ENCODE measurements around the gene LSAMP. TPM values are rescaled to one million over a fixed set of nuclear protein-coding genes. Genes with fewer than 3 reads are reported as not detected.

Gene LSAMP
- total and polyA plus RNA-seq, 2 experiments from 2014 or later, result 2.0 to 2.9 TPM

DNA sequence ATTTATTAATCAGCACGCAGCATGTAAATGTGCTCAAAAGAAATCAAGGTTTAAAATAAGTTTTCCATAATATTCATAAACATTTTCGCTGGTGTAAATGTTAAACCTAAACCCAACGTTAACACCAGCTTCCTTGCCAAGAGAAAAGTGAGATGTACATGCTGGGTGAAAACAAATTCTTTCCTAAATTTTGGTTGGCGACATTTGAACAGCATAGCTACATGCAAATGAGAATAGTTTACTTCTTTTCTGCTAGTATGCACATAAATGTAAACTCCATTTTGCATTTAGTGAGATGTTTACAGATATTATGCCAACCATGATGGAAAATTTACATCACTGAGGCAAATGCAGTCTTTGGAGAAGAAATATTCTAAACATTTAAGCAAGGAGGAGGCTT lies 639.8 kb downstream of the LSAMP start:
- no peaks in the 10 kb centered on the region for H3K27me3 ChIP-seq (ENCODE audit: insufficient read depth)
- Mint-ChIP-seq H3K9me3 (peaks cover 3% of the 10 kb centered on the region; the same call in 1 of the 3 replicates), H3K27me3 (ENCODE audit: insufficient read depth, low read depth, poor library complexity) (peaks cover 3% of the 10 kb centered on the region), H3K4me1 (peaks cover 46% of the 10 kb centered on the region), H3K27ac (no peak overlapping the region), H3K4me3 (no peak overlapping the region), H3K36me3 (ENCODE audit: low read depth) (peaks cover 5% of the 10 kb centered on the region; the same call in 1 of the 3 replicates)
- H3K4me1 ChIP-seq (ENCODE audit: insufficient read depth), result peaks cover 41% of the 10 kb centered on the region
- H3K79me2 ChIP-seq (replicated peaks; ENCODE audit: insufficient read depth), result no peaks in the 10 kb centered on the region
- H4K20me1 ChIP-seq (replicated peaks; ENCODE audit: insufficient read depth), result no peaks in the 10 kb centered on the region
- no peak for ATAC-seq
- peak overlapping the region; percentile 29 for H3K27ac ChIP-seq (ENCODE audit: low read depth)
- no peak for TF ChIP-seq ZNF114 (CRISPR knock-in tag; IDR thresholded peaks at IDR 0.05)
- no peak for TF ChIP-seq ZNF331 (CRISPR knock-in tag; IDR thresholded peaks at IDR 0.05; ENCODE audit: low read depth)
- TF ChIP-seq, protein P1, sequence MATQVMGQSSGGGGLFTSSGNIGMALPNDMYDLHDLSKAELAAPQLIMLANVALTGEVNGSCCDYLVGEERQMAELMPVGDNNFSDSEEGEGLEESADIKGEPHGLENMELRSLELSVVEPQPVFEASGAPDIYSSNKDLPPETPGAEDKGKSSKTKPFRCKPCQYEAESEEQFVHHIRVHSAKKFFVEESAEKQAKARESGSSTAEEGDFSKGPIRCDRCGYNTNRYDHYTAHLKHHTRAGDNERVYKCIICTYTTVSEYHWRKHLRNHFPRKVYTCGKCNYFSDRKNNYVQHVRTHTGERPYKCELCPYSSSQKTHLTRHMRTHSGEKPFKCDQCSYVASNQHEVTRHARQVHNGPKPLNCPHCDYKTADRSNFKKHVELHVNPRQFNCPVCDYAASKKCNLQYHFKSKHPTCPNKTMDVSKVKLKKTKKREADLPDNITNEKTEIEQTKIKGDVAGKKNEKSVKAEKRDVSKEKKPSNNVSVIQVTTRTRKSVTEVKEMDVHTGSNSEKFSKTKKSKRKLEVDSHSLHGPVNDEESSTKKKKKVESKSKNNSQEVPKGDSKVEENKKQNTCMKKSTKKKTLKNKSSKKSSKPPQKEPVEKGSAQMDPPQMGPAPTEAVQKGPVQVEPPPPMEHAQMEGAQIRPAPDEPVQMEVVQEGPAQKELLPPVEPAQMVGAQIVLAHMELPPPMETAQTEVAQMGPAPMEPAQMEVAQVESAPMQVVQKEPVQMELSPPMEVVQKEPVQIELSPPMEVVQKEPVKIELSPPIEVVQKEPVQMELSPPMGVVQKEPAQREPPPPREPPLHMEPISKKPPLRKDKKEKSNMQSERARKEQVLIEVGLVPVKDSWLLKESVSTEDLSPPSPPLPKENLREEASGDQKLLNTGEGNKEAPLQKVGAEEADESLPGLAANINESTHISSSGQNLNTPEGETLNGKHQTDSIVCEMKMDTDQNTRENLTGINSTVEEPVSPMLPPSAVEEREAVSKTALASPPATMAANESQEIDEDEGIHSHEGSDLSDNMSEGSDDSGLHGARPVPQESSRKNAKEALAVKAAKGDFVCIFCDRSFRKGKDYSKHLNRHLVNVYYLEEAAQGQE (IDR thresholded peaks at IDR 0.05; ENCODE audit: unreplicated experiment), result no peak
- no peak for TF ChIP-seq EZH2 (IDR thresholded peaks at IDR 0.05; ENCODE audit: low read depth, unreplicated experiment)
- TF ChIP-seq STAT1 (IDR thresholded peaks at IDR 0.05; ENCODE audit: unreplicated experiment), result no peak
- TF ChIP-seq NANOG (IDR thresholded peaks at IDR 0.05; ENCODE audit: borderline replicate concordance), result no peak
- TF ChIP-seq EZH2phosphoT487 (IDR thresholded peaks at IDR 0.05; ENCODE audit: unreplicated experiment), result no peak
- TF ChIP-seq, protein P2, sequence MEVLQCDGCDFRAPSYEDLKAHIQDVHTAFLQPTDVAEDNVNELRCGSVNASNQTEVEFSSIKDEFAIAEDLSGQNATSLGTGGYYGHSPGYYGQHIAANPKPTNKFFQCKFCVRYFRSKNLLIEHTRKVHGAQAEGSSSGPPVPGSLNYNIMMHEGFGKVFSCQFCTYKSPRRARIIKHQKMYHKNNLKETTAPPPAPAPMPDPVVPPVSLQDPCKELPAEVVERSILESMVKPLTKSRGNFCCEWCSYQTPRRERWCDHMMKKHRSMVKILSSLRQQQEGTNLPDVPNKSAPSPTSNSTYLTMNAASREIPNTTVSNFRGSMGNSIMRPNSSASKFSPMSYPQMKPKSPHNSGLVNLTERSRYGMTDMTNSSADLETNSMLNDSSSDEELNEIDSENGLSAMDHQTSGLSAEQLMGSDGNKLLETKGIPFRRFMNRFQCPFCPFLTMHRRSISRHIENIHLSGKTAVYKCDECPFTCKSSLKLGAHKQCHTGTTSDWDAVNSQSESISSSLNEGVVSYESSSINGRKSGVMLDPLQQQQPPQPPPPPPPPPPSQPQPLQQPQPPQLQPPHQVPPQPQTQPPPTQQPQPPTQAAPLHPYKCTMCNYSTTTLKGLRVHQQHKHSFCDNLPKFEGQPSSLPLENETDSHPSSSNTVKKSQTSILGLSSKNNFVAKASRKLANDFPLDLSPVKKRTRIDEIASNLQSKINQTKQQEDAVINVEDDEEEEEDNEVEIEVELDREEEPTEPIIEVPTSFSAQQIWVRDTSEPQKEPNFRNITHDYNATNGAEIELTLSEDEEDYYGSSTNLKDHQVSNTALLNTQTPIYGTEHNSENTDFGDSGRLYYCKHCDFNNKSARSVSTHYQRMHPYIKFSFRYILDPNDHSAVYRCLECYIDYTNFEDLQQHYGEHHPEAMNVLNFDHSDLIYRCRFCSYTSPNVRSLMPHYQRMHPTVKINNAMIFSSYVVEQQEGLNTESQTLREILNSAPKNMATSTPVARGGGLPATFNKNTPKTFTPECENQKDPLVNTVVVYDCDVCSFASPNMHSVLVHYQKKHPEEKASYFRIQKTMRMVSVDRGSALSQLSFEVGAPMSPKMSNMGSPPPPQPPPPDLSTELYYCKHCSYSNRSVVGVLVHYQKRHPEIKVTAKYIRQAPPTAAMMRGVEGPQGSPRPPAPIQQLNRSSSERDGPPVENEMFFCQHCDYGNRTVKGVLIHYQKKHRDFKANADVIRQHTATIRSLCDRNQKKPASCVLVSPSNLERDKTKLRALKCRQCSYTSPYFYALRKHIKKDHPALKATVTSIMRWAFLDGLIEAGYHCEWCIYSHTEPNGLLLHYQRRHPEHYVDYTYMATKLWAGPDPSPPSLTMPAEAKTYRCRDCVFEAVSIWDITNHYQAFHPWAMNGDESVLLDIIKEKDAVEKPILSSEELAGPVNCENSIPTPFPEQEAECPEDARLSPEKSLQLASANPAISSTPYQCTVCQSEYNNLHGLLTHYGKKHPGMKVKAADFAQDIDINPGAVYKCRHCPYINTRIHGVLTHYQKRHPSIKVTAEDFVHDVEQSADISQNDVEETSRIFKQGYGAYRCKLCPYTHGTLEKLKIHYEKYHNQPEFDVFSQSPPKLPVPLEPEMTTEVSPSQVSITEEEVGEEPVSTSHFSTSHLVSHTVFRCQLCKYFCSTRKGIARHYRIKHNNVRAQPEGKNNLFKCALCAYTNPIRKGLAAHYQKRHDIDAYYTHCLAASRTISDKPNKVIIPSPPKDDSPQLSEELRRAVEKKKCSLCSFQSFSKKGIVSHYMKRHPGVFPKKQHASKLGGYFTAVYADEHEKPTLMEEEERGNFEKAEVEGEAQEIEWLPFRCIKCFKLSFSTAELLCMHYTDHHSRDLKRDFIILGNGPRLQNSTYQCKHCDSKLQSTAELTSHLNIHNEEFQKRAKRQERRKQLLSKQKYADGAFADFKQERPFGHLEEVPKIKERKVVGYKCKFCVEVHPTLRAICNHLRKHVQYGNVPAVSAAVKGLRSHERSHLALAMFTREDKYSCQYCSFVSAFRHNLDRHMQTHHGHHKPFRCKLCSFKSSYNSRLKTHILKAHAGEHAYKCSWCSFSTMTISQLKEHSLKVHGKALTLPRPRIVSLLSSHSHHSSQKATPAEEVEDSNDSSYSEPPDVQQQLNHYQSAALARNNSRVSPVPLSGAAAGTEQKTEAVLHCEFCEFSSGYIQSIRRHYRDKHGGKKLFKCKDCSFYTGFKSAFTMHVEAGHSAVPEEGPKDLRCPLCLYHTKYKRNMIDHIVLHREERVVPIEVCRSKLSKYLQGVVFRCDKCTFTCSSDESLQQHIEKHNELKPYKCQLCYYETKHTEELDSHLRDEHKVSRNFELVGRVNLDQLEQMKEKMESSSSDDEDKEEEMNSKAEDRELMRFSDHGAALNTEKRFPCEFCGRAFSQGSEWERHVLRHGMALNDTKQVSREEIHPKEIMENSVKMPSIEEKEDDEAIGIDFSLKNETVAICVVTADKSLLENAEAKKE (CRISPR knock-in tag; IDR thresholded peaks at IDR 0.05), result no peak
- TF ChIP-seq, protein P3, sequence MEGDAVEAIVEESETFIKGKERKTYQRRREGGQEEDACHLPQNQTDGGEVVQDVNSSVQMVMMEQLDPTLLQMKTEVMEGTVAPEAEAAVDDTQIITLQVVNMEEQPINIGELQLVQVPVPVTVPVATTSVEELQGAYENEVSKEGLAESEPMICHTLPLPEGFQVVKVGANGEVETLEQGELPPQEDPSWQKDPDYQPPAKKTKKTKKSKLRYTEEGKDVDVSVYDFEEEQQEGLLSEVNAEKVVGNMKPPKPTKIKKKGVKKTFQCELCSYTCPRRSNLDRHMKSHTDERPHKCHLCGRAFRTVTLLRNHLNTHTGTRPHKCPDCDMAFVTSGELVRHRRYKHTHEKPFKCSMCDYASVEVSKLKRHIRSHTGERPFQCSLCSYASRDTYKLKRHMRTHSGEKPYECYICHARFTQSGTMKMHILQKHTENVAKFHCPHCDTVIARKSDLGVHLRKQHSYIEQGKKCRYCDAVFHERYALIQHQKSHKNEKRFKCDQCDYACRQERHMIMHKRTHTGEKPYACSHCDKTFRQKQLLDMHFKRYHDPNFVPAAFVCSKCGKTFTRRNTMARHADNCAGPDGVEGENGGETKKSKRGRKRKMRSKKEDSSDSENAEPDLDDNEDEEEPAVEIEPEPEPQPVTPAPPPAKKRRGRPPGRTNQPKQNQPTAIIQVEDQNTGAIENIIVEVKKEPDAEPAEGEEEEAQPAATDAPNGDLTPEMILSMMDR (conservative IDR thresholded peaks at IDR 0.05; ENCODE audit: low read depth in 2 of 2), result no peak
- TF ChIP-seq POLR2AphosphoS5 (IDR thresholded peaks at IDR 0.05; ENCODE audit: low read depth), result no peak
- no peak for TF ChIP-seq CREB1 (CRISPR knock-in tag; IDR thresholded peaks at IDR 0.05; ENCODE audit: low read depth)
- no peak for TF ChIP-seq JUNB (IDR thresholded peaks at IDR 0.05; ENCODE audit: unreplicated experiment)
- TF ChIP-seq, protein P4, sequence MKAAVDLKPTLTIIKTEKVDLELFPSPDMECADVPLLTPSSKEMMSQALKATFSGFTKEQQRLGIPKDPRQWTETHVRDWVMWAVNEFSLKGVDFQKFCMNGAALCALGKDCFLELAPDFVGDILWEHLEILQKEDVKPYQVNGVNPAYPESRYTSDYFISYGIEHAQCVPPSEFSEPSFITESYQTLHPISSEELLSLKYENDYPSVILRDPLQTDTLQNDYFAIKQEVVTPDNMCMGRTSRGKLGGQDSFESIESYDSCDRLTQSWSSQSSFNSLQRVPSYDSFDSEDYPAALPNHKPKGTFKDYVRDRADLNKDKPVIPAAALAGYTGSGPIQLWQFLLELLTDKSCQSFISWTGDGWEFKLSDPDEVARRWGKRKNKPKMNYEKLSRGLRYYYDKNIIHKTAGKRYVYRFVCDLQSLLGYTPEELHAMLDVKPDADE (IDR thresholded peaks at IDR 0.05), result no peak
- H3F3A ChIP-seq (replicated peaks; ENCODE audit: low read depth), result no peaks in the 10 kb centered on the region
- peak overlapping the region; percentile 29; the same call in 1 of the 2 replicates for H3K4me2 ChIP-seq
- no peak overlapping the region for H2AFZ ChIP-seq
- peaks cover 6% of the 10 kb centered on the region; the same call in 1 of the 2 replicates for H3K9me2 ChIP-seq (ENCODE audit: insufficient read depth)
- H3K4me3 ChIP-seq, result no peak overlapping the region
- no peak for DNase-seq (ENCODE audit: low spot score)
- no peaks in the 10 kb centered on the region for H3K36me3 ChIP-seq (ENCODE audit: insufficient read depth)
